IPS-18c (cell line): ENCODE measurements around the gene SARS2.
"Not testable (repeated sequence)": the region's sequence is repeated elsewhere in the genome, so short reads cannot be mapped to it uniquely, and the experiment has no call there.

ENCODE experiments used
- H3K4me3 ChIP-seq: 2 replicates; pipeline ENCODE4 v1.7.0; 2013; ENCODE audit warnings: low read depth, mild to moderate bottlenecking, low read length, moderate library complexity; ENCODE audit not compliant: insufficient read depth
- H3K9me3 ChIP-seq: one replicate; pipeline ENCODE4 v1.6.1; 2013; ENCODE audit warnings: mild to moderate bottlenecking, low read length, moderate library complexity; ENCODE audit not compliant: control insufficient read depth, insufficient read depth

Gene SARS2, protein sequence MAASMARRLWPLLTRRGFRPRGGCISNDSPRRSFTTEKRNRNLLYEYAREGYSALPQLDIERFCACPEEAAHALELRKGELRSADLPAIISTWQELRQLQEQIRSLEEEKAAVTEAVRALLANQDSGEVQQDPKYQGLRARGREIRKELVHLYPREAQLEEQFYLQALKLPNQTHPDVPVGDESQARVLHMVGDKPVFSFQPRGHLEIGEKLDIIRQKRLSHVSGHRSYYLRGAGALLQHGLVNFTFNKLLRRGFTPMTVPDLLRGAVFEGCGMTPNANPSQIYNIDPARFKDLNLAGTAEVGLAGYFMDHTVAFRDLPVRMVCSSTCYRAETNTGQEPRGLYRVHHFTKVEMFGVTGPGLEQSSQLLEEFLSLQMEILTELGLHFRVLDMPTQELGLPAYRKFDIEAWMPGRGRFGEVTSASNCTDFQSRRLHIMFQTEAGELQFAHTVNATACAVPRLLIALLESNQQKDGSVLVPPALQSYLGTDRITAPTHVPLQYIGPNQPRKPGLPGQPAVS

DNA sequence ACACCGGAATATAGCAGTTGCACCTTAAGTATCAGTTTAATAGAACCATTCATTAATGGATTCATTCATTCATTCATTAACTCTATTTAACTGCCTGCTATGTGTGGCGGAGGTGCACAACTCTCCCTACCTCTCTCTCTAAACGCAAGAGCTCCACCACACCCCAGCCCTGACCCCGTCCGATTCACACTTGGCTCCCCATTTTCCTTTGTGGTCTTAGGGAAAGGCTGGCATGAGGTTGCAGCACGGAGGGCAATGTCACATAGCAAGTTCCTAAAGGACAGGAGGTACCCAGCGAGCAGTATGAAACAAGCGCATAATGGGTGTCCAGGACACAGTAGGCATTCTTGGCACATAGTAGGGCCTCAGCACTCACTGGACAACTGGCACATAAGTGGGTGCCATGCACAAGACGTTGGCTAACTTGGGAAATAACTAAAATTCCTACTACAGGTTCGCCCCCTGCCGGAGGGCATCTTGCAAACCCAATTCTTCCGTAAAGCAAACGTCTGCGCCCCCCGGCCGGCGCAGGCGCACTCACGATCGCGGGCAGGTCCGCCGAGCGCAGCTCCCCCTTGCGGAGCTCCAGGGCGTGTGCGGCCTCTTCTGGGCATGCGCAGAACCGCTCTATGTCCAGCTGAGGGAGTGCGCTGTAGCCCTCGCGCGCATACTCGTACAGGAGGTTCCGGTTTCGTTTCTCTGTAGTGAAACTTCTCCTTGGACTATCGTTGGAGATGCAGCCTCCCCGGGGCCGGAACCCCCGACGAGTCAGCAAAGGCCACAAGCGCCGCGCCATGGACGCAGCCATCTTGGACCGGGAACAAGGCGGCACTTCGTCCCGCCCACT is at the start of gene SARS2:
Gene SARS2, minus strand, starts transcription at position 835 of the 847 bp plus-strand sequence. Its CDS starts 27 bp downstream, at position 808.
- Histone ChIP-seq H3K4me3 (peak within 1 kb of the TSS; percentile 96), H3K9me3 (peaks cover 3% of the 10 kb centered on the region)

DNA sequence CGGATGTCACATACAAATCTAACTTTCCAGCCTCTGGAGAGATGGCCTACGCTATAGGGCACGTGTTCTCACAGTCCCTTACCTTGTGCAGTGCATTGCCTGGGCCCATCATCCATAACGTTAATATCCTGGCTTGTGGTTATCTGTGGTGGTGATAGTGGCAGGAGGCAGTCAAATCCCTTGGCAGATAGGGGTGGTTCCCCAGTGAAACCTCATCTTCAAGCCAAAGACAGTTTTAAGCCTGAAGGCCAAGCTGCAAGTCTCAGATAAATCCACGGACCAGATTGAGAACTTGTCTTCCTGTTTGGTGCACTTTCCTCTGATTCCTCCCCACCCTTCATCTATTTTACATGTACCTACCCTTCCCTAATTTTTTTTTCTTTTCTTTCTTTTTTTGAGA is 49.2 kb upstream of the SARS2 start:
- Histone ChIP-seq H3K4me3 (no peak overlapping the region), H3K9me3 (peaks cover 7% of the 10 kb centered on the region)

DNA sequence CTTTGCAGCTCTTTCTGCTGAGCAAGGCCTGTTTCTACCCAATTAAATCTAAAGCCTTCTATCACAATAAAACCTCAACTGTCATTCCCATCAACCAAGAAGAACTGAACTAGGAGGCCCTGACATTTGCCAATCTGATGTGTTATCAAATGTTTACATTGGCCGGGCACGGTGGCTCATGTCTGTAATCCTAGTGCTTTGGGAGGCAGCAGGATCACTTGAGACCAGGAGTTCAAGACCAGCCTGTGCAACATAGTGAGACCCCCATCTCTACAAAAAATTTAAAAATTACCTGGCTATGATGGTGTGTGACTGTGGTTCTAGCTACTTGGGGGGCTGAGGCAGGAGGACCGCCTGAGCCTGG is 47.7 kb upstream of the SARS2 start:
- no peak overlapping the region for H3K4me3 ChIP-seq
- H3K9me3 ChIP-seq = peaks cover 7% of the 10 kb centered on the region

DNA sequence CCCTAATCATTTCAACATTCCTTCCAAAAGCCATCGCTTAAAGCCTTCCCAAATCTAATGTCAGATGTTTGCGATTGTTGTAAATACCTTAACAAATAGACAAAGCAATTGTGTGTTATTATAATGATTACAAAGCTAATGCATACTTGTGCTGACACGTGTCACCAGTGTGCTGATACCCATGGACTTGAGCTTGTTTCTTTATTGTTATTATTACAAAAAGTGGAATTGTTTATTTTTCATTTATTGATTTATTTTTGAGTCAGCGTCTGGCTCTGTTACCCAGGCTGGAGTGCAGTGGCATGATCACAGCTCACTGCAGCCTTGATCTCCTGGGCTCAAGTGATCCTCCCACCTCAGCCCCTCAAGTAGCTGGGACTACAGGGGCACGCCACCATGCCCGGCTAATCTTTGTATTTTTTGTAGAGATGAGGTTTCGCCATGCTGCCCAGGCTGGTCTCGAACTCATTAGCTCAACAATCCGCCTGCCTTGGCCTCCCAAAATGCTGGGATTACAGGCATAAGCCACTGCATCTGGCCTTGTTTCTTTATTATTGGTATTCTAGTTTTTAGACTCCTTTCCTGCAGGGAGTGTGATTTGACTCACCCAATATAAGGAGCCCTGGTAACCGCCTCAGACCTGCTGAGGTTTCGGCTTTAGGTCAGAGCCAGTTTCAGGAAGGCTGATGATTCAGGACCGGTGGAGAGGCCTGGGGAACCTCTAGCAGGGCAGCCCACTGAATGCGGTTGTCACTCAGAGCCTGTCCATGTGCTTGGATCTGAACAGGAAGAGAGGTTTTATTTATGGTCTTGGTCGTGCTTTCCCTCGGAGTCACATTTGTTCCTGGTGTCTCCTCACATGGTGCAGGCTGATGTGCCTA is 47.1 kb upstream of the SARS2 start:
- Histone ChIP-seq H3K9me3 (peaks cover 7% of the 10 kb centered on the region), H3K4me3 (no peak overlapping the region)

DNA sequence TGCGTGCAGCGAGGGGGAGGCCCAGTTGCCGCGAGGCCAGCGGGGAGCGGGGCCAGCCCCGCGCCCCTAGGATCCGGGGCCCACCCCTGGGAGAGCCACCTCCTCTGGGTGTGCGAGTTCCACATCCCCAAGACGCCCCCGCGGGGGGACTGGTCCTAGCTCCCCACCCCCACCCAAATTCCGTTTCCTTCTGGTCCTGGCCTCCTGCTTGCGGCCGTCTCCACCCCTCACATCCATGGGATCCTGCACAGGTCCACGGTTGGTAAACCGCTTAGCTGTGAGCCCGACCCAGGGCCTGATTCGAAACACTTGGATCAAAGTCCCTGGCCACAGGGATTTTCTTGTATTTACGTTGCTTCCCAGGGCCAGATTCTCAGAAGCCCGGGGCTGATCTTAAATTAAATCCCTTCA is 45.3 kb upstream of the SARS2 start:
- H3K9me3 ChIP-seq = peaks cover 4% of the 10 kb centered on the region
- peak overlapping the region; percentile 87 for H3K4me3 ChIP-seq

DNA sequence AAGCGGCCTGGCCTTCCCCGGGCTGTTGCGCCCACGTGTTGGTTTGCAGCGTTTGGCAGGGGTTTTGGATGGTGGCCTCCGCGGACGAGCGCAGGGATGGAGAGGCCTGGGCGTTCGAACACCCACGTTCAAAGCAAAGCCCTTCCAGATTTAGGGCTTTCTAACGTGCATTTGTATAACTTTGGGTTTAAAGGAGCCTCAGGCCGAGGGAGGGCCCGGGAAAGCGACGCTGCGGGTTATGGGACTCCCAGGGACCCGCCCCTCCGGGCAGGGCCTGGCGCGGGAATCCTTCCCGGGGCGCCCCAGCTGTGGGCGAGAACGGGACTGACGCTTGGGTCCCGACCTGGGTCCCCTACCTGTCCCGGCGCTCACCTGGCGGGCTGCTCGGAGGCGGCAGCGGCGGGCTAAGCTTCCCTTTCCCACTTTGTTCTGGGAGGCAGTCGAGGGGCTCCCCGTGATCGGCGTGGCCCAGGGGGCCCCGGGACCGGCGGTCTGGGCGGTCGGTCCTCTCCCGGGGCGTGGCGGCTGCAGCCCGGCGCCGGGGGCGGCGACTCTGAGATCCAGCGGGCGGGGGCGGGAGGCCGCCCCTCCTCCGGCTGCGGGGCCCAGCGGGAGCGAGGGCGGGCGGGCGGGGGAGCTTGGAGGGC is 44.8 kb upstream of the SARS2 start, which contains the start of gene FBXO17:
Gene FBXO17, minus strand, starts transcription at position 529 of the 647 bp plus-strand sequence. CDS start 25,423 bp downstream, outside the sequence.
- peak within 1 kb of the TSS; percentile 87 for H3K4me3 ChIP-seq
- no peaks in the 10 kb centered on the region for H3K9me3 ChIP-seq

DNA sequence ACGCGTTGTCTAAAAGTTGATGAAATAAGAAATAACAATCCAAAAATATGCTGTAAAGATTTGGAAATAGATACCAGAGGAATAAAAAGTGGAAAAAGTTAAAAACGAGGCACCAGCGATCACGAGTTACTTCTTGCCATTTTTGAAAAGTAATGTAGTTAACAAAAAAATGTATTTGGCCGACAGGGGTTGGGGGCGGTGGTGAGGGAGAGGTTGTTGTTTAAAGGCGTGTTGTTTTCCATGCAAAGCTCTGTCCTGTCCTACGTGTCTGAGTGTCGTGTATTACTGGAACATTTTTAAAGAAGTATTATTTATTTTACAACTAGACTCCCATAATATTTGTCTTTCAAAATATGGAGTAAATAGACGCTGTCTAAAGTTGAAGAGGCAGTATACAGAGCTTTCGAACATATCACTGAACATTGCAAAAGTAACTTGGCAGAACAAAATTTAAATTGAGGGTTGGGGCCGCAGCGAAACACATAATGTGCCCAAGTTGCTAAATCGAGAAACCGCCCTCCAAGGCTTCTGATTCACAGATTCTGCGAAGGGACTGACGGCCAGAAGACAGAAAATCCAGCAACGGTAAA is 44.2 kb upstream of the SARS2 start:
- H3K4me3 ChIP-seq = peak overlapping the region; percentile 87

DNA sequence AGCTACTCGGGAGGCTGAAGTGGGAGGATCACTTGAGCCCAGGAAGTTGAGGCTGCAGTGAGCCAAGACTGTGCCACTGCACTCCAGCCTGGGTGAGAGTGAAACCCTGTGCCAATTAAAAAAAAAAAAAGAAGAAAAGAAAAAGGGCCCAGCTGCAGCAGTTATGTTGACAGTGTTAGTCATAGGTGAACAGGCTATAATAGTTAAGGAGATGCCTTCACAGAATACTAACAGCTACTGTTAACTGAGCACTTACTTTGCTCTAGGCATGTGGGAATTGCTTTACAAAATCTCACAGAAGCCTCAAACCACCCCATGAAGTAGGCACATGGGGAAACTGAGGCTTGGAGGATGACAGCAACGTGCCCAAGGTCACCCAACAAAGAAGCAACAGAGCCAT is 41.1 kb upstream of the SARS2 start:
- Histone ChIP-seq H3K9me3 (no peaks in the 10 kb centered on the region), H3K4me3 (no peak overlapping the region)

More for the DNA sequence above, 44.2 kb upstream of the SARS2 start:
- H3K9me3 ChIP-seq = no peaks in the 10 kb centered on the region

DNA sequence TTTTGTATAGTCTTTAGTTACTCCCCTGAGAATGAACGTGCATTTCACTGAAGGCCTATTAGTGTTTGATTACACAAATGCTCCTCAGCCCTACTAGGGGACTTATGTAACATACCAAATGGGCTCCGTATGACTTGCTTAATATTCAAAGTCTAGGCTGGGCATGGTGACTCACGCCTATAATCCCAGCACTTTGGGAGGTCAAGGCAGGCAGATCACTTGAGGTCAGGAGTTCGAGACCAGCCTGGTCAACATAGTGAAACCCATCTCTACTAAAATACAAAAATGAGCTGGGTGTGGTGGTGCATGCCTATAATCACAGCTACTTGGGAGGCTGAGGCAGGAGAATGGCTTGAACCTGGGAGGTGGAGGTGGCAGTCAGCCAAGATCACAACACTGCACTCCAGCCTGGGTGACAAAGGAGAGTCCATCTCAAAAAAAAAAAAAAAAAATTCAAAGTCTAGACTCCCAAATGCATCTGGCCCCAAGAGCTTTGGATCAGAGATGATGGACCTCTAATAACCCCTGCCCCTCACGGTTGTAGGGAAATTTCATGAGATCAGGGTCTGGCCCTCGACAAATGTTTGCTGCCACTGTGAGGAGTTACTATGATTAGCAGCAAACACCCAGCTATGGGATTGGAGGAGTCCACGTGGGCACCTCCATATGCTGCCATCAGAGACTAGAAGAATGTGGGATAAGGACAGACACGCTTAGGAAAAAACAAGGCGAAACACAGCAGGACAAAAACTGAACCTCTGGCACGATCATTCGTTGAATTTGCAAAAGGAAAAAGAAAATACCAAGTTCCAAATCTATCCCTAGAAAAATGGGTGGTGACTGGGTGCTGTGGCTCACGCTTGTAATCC is 40.3 kb upstream of the SARS2 start:
- no peak overlapping the region for H3K4me3 ChIP-seq
- H3K9me3 ChIP-seq = no peaks in the 10 kb centered on the region

DNA sequence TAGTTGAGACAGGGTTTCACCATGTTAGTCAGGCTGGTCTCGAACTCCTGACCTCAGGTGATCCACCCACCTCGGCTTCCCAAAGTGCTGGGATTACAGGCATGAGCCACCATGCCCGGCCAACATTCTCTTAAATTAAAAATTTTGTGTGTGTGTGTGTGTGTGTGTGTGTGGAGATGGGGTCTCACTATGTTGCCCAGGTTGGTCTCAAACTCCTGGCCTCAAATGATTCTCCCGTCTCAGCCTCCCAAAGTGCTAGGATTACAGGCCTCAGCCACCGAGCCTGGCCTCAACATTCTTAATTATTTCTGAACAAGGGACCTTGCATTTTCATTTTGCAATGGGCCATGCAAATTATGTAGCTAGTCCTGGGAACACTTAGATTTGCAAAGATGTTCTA is 35.6 kb upstream of the SARS2 start:
- H3K4me3 ChIP-seq, H3K9me3 ChIP-seq: not testable (repeated sequence)

DNA sequence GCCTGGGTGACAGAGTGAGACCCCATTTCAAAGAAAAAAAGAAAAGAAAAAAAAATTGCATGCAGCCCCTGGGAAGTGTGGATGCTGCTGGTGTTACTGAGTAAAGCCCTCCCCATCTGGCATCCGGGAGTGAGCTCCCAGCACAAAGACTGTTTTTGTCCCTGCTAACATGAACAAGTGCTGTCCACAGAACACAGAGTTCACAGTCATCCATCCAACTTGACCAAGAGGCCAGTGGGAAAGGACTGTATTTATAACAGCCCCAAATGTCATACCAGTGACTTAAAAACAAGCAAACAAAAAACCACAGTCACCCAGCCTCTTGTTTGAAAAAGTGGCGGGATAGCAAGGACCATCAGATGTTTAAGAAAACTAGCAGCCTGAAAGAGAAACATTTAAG is 34.2 kb upstream of the SARS2 start:
- no peak overlapping the region for H3K4me3 ChIP-seq
- no peaks in the 10 kb centered on the region for H3K9me3 ChIP-seq

DNA sequence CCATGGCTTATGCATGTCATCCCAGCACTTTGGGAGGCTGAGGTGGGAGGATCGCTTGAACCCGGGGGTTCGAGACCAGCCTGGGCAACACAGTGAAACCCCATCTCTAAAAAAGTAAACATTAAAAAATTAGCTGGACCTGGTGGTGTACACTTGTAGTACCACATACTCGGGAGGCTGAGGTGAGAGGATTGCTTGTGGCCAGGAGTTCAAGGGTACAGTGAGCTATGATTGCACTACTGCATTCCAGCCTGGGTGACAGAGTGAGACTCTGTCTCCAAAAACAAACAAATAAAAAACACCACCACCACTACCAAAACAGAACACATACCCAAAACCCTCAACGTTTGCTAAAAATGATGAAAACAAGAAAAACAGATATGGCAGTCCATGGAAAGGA is 29.1 kb upstream of the SARS2 start:
- Histone ChIP-seq H3K4me3 (no peak overlapping the region), H3K9me3 (peaks cover 5% of the 10 kb centered on the region)

DNA sequence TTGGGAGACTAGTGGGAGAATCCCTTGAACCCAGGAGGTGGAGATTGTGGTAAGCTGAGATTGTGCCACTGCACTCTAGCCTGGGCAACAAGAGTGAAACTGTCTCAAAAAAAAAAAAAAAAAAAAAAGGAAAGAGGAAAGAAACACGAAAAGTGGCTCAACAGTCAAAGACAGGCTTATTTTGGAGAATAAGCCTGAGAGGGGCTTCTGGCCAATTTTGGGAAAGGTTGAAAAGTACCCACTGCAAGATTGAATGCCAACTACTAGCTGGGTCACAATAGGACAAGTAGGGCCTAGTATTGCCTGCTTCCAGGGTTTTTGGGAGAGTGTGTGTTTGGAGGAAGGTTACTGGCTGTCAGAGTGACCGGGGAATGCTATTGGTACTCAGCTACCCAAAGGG is 27.7 kb upstream of the SARS2 start:
- Histone ChIP-seq H3K9me3 (peaks cover 5% of the 10 kb centered on the region), H3K4me3 (no peak overlapping the region)

DNA sequence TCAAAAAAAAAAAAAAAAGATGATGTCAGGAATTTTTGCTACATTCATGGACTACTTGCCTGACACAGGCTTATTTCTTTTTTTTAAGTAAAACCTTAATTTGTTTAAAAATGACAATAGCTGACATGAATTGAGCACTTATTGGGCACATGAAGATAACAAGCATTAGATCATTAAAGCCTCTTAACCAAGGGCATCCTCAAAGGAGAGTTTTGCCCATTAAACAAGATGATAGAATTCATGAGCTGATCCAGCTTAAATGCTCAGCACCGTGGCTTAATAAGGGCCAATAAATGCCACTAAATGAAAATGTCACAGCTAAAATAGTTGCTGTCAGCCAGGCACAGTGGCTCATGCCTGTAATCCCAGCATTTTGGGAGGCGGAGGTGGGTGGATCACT is 25.7 kb upstream of the SARS2 start:
- H3K4me3 ChIP-seq = no peak overlapping the region

DNA sequence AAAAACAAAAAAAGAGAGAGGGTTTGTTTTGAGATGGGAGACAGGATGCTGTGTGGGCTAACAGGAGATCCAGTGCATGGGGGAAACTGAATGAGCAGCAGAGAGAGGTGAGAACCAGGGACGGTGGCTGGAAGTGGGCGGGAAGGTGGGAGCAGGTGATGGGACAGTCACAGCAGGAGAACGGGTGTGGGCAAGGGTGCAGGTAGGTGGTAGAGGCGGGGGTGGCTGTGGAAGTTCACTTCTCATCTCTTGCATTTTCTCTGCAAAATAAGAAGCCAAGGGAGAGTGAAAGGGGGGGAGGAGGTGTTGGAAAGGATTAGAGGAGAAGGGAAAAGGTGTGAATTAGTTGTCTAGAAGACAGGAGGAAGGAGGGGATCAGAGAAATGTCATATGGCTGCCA is 23.1 kb upstream of the SARS2 start:
- no peak overlapping the region for H3K4me3 ChIP-seq
- peaks cover 3% of the 10 kb centered on the region for H3K9me3 ChIP-seq

More for the DNA sequence above, 25.7 kb upstream of the SARS2 start:
- peaks cover 5% of the 10 kb centered on the region for H3K9me3 ChIP-seq
